A673 (cell line): ENCODE results near the gene DDB1.

Experiments
- CTCF ChIP-seq: fragments of 300-800, 200-600 bp; sonication (generic); conservative IDR thresholded peaks from 2 replicates; pipeline ENCODE4 v1.5.1; 2017; ENCODE audit warnings: low read depth, mild to moderate bottlenecking, antibody characterized with exemption, low read length, moderate library complexity, mixed read lengths
- EZH2 ChIP-seq: fragments of 200-600 bp; sonication (generic); IDR thresholded peaks from 2 replicates; pipeline ENCODE4 v1.6.1; 2017; ENCODE audit warnings: borderline replicate concordance, low read depth, mild to moderate bottlenecking, mixed read lengths, antibody characterized with exemption, low read length; ENCODE audit not compliant: poor library complexity, severe bottlenecking

DNA sequence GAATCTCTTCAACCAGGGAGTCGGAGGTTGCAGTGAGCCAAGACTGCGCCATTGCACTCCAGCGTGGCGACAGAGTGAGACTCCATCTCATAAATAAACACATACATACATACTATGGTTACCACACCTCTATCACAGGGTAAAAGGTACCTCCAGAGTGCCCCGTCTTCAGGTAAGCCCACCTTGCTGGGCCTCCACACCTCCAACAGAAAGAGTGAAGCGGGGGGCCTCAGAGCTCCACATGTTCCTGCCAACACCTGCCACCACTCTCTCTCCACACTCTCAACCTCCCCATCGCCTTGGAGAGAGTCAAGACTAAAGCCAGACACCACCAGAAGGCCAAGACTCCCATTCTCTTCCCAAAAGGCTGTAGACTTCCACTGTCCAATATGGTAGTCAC, 27.5 kb downstream of the DDB1 start:
- no peak for TF ChIP-seq CTCF
- TF ChIP-seq EZH2: no peak
